Activated naive CD8-positive, alpha-beta T cell (primary cell): ENCODE measurements around the gene CDY2B.
"Not testable (repeated sequence)": the region's sequence is repeated elsewhere in the genome, so short reads cannot be mapped to it uniquely, and the experiment has no call there.

Experiments used
- H3K27ac Mint-ChIP-seq: one replicate; pipeline ENCODE4 v1.8.0; 2021; ENCODE audit warnings: mixed read lengths
- H3K27me3 Mint-ChIP-seq: one replicate; pipeline ENCODE4 v1.8.0; 2021; ENCODE audit warnings: mixed read lengths
- H3K36me3 Mint-ChIP-seq: one replicate; pipeline ENCODE4 v1.8.0; 2021; ENCODE audit warnings: mixed read lengths
- H3K4me1 Mint-ChIP-seq: one replicate; pipeline ENCODE4 v1.8.0; 2021; ENCODE audit warnings: low read depth, mixed read lengths
- H3K4me3 Mint-ChIP-seq: one replicate; pipeline ENCODE4 v1.8.0; 2021; ENCODE audit warnings: mild to moderate bottlenecking, mixed read lengths
- H3K9me3 Mint-ChIP-seq: one replicate; pipeline ENCODE4 v1.8.0; 2021; ENCODE audit warnings: low read depth, mixed read lengths

CDY2B gene, protein sequence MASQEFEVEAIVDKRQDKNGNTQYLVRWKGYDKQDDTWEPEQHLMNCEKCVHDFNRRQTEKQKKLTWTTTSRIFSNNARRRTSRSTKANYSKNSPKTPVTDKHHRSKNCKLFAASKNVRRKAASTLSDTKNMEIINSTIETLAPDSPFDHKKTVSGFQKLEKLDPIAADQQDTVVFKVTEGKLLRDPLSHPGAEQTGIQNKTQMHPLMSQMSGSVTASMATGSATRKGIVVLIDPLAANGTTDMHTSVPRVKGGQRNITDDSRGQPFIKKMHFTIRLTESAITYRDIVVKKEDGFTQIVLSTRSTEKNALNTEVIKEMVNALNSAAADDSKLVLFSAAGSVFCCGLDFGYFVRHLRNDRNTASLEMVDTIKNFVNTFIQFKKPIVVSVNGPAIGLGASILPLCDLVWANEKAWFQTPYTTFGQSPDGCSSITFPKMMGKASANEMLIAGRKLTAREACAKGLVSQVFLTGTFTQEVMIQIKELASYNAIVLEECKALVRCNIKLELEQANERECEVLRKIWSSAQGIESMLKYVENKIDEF

DNA sequence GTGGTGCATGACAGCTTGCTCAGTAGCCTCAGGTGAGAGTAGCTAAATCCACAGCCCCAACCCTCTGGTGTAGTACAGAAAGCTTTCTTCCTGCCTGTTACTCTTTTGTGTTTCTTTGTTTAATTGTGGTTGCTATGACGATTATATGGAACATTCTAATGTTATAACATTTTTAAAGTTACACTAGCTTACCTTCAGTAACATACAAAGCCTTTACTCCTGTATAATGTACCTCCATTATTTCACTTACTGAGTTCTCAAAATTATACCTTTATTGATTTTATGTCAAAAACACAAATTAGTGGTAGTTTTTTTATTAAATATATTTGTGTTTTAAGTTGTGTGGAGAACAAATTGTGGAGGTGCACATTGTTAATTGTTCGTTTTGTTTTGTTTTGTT, at the start of gene CDY2B:
CDY2B (minus strand) TSS at position 101 of the 400 bp plus-strand sequence. CDS start 328 bp downstream, outside the sequence.
- H3K27ac Mint-ChIP-seq, H3K9me3 Mint-ChIP-seq, H3K4me1 Mint-ChIP-seq, H3K36me3 Mint-ChIP-seq, H3K27me3 Mint-ChIP-seq, H3K4me3 Mint-ChIP-seq: not testable (repeated sequence)

DNA sequence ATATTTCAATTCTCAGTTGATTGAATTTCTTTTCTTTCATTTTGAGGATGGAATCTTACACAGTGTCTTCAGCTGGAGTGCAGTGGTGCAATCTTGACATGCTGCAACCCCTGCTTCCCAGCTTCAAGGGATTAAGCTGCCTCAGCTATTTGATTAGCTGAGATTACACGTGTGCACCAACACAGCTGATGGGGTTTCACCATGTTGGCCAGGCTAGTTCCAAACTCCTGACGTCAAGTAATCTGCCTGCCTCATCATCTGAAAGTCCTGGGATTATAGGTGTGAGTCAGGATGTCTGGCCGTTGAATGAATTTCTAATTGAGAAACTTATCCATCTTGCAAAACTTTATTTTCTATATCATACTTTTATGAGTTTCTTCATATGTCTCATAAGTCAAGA, 28.0 kb upstream of the CDY2B start:
- not testable (repeated sequence) for H3K36me3 Mint-ChIP-seq, H3K4me3 Mint-ChIP-seq, H3K9me3 Mint-ChIP-seq, H3K27ac Mint-ChIP-seq, H3K27me3 Mint-ChIP-seq, H3K4me1 Mint-ChIP-seq

DNA sequence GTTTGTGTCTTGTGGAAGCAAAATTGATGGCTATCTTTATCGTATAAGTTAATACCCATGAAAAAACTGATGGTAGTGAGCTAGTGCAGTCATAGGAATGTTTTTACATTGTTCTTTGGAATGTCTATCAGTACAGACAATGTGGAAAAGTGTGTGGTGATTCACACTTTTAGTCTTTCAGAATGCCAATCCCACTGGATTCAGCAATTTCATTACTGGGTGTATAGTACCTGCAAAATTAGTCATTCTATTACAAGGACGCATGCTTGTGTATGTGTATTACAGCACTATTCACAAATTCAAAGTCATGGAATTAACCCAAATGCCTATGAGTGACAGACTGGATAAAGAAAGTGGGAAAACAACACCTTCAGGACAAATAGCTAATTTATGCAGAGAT, 27.3 kb upstream of the CDY2B start:
- H3K9me3 Mint-ChIP-seq, H3K36me3 Mint-ChIP-seq, H3K27ac Mint-ChIP-seq, H3K27me3 Mint-ChIP-seq, H3K4me1 Mint-ChIP-seq, H3K4me3 Mint-ChIP-seq: not testable (repeated sequence)

DNA sequence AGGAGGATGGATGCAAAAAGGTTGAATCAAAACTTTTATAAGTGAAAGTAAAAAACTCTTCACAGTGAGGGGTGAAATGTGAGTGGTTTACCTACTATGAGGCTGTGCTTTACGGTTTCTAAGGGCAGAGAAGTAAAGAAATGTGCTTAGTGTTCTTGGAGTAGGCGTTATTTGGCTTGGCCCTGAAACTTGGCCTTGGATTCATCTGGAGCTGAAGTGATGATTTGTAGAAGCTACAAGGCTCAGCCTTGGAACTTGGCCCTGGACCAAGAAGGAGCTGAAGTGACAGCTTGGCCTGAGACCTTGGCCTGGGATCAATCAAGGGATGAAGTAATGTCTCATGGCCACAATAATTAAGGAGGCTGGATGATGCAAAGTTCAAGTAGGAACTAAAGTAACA, 1.7 kb upstream of the CDY2B start:
- H3K27ac Mint-ChIP-seq, H3K4me1 Mint-ChIP-seq, H3K36me3 Mint-ChIP-seq, H3K9me3 Mint-ChIP-seq, H3K27me3 Mint-ChIP-seq, H3K4me3 Mint-ChIP-seq: not testable (repeated sequence)

DNA sequence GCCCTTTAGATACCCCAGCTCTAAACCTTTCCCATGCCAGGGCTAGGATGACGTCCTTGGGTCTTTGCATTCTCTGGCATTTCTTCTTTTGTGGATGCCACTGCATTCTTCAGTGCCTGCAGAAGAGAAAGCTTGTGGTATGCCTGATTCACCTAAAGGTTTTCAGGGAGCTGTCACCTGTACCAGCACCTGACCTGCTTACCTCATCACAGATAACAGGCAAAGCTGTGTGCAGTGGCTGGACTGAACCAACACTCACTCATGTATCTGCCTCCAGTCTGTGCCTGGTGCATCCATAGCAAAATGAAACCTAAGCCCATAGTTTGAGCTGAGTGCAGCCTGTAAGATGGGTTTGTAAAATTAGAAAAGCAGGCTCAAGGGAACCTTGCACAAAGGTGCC, 3.3 kb downstream of the CDY2B start:
- H3K27me3 Mint-ChIP-seq, H3K27ac Mint-ChIP-seq, H3K36me3 Mint-ChIP-seq, H3K4me3 Mint-ChIP-seq, H3K4me1 Mint-ChIP-seq, H3K9me3 Mint-ChIP-seq: not testable (repeated sequence)

DNA sequence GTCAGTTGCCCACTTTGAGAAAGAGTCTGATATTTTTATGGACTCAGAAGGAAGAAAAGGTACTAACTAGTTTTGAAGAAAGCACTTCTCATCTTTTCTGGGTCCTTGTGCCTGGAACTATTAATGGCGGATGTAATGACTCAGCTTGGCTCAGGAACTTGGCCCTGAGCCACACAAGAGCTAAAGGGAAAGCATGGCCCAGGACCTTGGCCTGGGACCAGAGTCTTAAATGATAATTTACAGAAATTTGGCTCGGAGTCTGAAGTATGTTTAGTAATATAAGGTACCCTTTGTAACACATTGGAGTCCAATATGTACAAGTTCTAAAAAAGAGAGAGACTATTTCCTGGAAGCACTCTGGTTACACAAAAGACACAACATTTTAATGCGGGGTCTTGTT, 4.6 kb downstream of the CDY2B start:
- H3K4me3 Mint-ChIP-seq, H3K4me1 Mint-ChIP-seq, H3K27ac Mint-ChIP-seq, H3K9me3 Mint-ChIP-seq, H3K36me3 Mint-ChIP-seq, H3K27me3 Mint-ChIP-seq: not testable (repeated sequence)

DNA sequence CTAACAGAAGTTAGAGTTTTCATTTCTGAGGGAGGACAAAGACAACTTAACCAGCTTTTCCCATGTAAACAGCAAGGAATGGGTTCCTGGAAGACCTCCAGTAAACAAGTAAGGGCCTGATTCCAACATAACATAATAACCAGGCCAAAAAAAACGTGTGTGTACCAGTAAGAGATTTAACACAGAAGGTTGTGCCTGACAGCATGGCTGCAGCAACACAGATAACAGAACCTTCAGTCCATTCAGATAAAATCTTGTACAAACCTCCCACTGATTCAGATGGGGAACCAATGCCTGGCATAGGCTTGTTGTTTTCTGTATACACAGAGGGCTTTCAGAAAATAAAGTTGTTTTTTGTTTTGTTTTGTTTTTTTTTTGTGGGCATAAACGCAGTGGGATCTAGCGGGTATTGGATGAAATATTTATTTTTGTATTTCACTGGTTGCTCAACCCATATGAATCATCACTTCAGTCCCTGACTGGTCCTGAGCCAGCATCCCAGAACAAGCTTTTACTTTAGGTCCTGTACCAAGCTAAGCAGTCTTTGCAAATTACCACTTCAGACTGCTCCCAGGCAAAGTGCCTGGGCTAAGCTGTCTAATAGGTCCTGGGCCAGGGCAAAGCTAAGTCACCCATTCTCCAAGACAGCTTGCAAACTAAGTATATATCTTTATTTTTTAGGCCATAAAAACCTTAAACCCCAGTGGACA, 8.7 kb downstream of the CDY2B start:
- not testable (repeated sequence) for H3K27ac Mint-ChIP-seq, H3K4me3 Mint-ChIP-seq, H3K9me3 Mint-ChIP-seq, H3K27me3 Mint-ChIP-seq, H3K4me1 Mint-ChIP-seq, H3K36me3 Mint-ChIP-seq

DNA sequence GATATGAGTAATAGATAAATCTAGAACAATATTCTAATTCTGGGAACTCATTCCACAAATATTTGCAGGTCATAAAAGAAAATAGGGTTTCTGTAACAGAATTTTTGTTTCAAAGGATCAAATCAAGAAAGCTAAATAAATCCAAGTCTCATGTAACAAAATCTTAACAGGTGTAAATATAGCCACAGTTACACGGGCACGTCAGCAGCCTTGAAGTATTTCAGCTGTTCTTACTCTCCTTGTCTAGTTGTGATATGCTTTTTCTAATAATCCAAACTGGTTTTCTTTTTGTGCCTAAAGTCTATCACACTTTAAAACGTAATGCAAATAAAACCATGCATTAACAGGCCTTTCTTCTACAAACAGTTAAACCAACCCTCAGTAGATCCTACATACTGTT, 9.3 kb downstream of the CDY2B start:
- not testable (repeated sequence) for H3K27ac Mint-ChIP-seq, H3K9me3 Mint-ChIP-seq, H3K4me1 Mint-ChIP-seq

DNA sequence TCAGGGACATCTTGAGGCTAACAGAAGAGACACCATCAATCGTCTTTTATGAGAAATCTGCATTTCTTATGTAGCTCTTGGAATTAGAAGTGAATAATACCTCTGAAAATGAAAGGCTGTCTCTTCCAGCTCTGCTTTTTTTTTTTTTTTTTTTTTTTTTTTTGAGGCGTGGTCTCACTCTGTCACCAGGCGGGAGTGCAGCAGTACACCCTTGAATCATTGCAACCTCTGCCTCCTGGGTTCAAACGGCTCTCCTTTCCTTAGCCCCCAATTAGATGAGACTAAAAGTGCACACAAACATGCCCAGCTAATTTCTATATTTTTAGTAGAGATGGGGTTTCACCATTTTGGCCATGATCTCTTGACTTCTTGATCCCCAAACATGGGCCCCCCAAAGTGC, 12.2 kb downstream of the CDY2B start:
- H3K9me3 Mint-ChIP-seq, H3K4me3 Mint-ChIP-seq, H3K36me3 Mint-ChIP-seq, H3K27me3 Mint-ChIP-seq, H3K27ac Mint-ChIP-seq, H3K4me1 Mint-ChIP-seq: not testable (repeated sequence)

More for the DNA sequence above, 9.3 kb downstream of the CDY2B start:
- not testable (repeated sequence) for H3K27me3 Mint-ChIP-seq, H3K36me3 Mint-ChIP-seq, H3K4me3 Mint-ChIP-seq

DNA sequence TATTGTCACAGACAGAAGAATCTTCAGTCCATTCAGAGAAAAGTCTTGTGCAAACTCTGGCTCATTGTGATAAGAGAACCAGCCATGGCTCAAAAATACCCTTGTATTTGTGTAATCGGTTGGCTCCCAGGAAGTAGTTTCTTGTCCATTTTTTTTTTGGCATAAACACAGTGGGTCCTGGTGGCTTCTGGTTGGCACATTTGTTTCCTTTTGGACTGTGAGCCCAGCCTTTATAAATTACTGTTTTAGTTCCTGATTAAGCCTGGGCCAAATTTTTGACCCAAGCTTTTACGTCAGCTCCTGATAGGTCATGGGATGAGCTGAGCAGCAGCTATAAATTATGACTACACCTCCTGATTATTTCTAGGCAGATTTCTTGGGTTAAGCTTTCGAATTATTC, 19.4 kb downstream of the CDY2B start:
- not testable (repeated sequence) for H3K4me1 Mint-ChIP-seq, H3K36me3 Mint-ChIP-seq, H3K9me3 Mint-ChIP-seq, H3K27me3 Mint-ChIP-seq, H3K27ac Mint-ChIP-seq, H3K4me3 Mint-ChIP-seq

DNA sequence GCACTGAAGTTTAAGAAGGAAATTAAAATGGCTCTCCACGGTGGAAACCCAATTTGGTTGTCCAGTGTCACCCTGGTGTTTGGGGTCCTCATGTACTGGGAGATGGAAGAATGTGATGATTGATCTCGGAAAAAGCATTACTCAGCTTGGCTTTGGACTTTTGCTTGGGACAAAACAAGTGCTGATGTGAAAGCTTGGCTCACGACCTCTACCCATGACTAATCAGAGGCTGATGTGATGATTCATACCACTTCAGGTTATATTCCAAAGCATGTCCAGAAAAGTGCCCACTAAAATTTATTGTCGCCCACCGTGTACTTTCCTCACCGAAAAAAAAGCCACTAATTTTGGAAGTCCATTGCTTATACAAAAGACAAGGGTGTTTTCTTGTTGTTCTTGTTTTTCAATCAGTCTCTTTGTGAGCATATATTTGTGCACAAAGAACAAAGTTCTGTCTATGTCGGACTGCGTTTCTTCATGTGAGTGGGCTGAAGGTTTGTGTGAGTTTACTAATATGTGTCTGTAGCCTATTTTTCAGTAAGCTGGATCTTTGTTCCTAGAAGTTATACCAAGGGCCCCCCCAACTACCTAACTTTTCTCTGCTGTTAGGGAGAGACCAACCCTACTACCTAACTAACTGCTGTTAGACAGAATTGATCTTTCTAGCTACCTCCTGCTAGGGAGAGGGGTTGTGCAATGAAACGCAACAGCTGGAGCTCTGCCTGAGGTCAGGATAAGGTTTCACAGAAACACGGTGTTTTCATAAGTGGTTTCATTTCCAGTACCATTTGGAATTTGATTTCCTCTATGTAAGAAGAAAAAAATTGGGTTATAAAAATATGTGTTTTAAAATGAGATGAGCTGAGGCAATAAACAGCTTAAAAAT, 22.8 kb downstream of the CDY2B start:
- not testable (repeated sequence) for H3K9me3 Mint-ChIP-seq

DNA sequence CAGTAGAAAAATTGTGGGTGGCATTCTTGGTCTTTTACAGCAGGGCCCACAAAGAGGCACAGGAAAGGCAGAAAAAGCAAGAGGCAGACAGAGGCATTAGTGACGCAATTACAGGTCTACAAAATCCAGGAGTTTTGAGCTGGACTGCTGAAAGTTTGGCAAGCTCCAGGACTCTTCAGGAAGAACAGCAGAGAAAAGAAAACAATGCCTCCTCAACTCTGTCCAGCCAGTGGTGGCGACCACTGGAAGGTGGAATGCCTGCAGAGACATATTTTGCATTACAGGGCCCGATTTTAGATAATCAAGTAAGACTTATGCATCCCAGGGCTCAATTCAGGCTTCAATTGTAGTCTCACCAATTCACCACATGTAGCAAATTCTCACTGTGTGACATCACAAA, 23.5 kb downstream of the CDY2B start:
- H3K4me3 Mint-ChIP-seq, H3K27me3 Mint-ChIP-seq, H3K27ac Mint-ChIP-seq, H3K4me1 Mint-ChIP-seq, H3K9me3 Mint-ChIP-seq, H3K36me3 Mint-ChIP-seq: not testable (repeated sequence)

More for the DNA sequence above, 22.8 kb downstream of the CDY2B start:
- H3K36me3 Mint-ChIP-seq, H3K27ac Mint-ChIP-seq, H3K27me3 Mint-ChIP-seq, H3K4me3 Mint-ChIP-seq, H3K4me1 Mint-ChIP-seq: not testable (repeated sequence)

DNA sequence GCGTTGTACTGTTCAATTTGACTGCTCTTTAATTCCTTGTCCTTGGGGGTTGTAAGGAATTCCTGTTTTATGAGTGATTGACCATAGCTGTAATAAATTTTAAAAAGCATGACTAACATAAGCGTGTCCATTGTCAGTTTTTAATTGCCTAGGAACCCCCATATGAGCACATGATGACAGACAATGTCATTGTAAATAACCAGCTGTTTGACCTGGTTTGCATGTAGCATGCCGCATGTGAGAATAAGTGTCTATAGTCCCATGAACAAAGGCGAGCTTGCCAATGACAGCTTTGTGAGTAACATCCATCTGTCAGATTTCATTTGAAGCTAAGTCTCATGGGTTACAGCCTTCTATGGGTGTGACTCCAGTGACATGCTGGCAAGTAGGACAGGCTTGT, 30.9 kb downstream of the CDY2B start:
- H3K4me1 Mint-ChIP-seq, H3K27ac Mint-ChIP-seq, H3K36me3 Mint-ChIP-seq, H3K9me3 Mint-ChIP-seq, H3K4me3 Mint-ChIP-seq, H3K27me3 Mint-ChIP-seq: not testable (repeated sequence)

DNA sequence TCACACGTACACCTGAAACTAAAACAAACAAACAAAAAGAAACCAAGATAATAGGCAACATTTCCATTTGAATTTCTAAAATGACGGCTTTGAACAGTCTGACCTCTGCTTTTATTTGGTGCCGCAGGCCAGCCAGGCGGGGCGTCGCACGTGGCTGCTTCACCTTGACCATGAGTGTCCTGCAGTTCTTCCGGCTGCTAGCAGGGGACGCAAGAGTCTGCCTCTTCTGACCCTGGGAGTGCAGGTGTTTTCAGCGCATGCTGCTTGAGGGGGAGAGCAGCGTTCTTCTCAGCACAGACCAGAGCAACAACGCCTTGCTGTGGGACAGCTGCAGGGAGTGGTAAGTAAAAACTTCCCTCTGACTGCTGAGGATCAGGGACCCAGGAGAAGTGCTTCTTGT, 47.9 kb downstream of the CDY2B start:
- H3K27me3 Mint-ChIP-seq, H3K36me3 Mint-ChIP-seq, H3K4me1 Mint-ChIP-seq, H3K4me3 Mint-ChIP-seq, H3K27ac Mint-ChIP-seq, H3K9me3 Mint-ChIP-seq: not testable (repeated sequence)
